DMS 273 (cell line): Measurements from ENCODE around the gene PAPLN.

Experiments used
- DNase-seq: peaks from one replicate; lab custom pipeline; 2025; ENCODE audit not compliant: unreplicated experiment; lab: John Stamatoyannopoulos, UW

PAPLN gene

DNA sequence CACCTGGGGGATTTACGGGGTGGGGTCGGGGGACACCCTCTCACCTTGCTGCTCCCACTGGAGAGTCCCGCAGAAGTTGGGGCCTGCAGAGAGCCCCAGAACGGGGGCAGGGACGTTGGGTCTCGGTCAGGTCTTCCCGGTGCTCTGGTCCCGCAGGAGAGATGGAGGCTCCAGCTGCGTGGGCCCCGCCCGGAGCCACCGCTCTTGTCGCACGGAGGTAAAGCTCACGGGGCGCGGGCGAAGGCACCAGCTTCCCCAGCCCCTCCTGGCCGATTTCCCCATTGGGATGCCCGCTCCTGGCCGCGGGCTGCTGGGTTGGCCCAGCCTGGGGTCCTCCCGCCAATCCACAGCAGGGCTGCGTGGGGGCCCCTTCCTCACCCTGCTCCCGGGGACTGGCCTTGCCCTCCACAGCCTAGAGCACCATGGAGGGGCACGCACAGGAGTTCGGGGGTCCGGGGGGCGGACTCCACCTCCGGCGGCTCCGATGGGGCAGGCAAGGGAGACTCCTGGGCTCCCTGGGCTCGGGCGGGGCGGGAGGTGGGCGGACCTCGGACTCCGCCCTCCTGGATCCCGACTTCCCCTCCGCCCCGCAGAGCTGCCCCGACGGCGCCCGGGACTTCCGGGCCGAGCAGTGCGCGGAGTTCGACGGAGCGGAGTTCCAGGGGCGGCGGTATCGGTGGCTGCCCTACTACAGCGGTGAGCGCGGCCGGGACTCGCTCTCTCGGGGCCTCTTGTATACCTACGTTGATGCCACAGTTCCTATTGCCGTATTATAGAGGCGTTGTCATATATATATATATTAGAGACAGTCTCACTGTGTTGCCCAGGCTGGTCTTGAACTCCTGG lies 8.4 kb downstream of the PAPLN start:
- no peak for DNase-seq

DNA sequence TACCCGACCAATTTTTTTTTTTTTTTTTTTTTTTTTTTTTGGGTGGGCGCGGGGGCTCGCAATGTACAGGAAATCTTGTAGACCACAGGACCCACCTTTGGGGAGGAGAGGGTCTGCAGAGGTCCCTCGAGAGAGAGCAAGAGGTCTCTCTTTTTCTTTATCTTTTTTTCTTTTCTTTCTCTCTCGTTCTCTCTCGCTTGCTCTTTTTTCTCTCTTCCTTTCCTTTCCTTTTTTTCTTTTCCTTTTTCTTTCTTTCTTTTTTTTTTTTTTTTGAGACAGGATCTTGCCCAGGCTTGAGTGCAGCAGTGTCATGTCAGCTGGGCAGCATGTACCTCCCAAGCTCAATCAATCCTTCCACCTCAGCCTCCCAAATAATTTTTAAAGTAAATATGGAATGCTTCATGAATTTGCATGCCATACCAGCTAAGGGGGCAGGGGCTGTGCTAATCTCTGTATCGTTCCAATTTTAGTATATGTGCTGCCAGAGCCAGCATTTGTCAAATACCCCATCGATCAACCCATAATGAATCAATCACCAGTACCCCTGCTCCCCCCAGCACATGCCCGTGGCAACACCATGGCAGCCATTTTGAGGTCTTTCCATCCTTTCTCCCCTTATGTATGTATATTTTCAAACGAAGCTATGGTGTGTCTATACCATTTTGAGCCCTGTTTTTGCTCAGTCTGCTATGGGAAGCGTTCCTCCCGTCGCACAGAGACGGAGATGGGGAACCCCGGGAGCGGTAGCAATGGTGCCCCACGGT lies 9.3 kb downstream of the PAPLN start:
- DNase-seq: no peak

DNA sequence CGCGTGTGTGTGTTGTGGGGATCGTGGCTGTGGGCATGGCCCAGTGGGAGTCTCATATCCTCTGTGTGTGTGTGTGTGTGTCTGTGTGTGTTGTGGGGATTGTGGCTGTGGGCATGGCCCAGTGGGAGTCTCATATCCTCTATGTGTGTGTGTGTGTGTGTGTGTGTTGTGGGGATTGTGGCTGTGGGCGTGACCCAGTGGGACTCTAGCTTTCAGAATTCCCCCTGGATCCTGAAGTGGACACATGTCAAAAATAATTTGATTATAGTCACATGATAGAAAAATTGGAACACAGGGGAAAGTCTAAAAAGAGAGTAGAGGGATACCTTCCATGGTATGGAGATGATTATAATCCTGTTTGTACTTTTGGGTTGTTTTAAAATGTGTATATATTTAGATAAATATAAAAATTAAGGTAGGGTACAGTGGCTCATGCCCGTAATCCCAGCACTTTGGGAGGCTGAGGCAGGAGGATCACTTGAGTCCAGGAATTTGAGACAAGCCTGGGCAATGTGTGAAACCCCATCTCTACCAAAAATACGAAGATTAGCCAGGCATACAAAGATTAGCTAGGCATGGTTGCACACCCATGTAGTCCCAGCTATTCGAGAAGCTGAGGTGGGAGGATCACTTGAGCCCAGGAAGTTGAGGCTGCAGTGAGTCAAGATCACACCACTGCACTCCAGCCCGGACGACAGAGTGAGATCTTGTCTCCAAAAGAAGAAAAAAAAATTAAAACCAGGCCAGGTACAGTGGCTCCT lies 11.0 kb downstream of the PAPLN start:
- no peak for DNase-seq

DNA sequence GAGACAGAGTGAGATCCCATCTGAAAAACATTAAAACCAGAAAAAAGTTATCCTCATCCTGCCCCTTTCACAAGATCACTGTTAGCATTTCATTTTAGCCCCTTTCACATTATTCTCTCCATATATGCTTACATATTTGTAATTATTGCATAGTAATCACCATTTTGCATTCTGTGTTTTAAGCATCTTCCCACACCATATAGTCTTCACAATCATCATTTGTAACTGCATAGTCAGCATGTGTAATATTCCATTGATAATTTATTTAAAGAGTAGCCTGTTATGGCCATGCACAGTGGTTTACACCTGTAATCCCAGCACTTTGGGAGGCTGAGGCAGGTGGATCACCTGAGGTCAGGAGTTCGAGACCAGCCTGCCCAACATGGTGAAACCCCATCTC lies 11.8 kb downstream of the PAPLN start:
- DNase-seq: no peak

DNA sequence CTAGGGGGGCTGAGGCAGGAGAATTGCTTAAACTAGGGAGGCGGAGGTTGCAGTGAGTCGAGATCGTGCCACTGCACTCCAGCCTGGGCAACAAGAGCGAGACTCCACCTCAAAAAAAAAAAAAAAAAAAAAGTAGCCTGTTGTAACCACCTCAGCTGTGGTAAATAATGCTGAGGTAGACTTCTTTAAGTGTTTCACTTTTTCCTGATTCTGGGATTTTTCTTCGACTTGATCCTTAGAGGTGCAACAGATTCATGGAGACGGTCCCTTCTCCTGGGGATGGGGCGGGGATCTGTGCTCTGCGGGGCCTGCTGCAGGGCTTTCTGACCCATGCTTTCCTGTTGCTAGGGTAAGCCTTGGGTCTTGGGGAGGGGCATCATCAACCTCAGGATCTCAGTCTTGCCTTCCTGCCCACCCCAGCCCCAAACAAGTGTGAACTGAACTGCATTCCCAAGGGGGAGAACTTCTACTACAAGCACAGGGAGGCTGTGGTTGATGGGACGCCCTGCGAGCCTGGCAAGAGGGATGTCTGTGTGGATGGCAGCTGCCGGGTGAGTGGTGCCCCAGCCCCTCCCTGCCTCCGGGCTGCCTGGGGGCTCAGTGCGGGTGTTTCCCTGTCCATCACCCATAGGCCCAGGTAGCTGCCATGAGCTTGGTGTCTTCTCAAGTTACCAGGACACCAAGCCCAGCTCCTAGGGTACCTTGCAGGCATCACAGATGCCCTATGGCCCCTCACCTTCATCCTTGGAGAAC lies 12.4 kb downstream of the PAPLN start:
- DNase-seq: no peak

DNA sequence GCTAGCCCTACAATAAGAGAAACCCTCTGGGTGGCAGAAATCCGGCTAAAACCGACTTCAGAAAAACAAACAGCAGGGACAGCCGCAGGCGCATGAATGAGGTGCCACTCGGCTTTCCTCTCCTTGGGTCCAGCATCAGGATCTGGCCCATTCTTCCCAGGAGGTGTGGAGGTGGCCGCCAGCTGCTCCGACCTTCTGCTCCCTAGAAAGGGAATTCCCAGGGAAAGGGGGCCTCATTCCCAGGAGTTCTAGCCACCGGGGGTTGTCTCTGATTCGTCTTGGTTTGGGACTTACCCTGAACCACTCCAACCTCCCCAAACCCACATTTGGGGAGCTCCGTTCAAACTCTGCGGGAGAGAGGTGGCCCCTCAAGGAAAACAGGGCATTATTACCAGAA lies 13.0 kb downstream of the PAPLN start:
- no peak for DNase-seq

DNA sequence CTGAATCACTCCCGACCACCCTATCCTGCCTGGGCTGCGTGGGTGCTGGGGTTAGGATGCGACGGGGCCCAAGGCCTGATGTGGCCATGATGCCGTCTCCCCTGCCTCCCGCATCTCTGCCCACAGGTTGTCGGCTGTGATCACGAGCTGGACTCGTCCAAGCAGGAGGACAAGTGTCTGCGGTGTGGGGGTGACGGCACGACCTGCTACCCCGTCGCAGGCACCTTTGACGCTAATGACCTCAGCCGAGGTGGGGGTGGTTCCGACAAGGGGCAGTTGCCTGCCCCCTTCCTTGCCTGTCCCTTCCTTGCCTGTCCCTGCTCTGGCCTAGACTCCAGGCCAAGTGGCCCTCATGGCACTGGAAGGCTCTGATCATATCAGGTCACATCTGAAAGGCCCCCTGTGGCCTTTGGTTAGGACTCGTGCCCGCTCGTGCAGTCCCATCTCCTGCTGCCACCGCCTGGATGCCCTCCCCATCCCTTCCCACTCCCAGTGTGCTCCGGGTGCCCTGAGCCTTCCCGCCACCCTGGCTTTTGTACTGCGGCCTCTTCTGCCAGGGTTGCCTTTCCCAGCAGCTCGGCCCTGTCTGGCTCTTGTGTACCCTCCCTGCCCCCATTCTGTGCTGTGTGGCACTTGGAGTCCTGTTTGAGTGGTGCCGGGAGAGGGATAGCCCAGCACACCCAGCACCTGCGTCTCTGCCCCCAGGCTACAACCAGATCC lies 13.6 kb downstream of the PAPLN start:
- no peak for DNase-seq

DNA sequence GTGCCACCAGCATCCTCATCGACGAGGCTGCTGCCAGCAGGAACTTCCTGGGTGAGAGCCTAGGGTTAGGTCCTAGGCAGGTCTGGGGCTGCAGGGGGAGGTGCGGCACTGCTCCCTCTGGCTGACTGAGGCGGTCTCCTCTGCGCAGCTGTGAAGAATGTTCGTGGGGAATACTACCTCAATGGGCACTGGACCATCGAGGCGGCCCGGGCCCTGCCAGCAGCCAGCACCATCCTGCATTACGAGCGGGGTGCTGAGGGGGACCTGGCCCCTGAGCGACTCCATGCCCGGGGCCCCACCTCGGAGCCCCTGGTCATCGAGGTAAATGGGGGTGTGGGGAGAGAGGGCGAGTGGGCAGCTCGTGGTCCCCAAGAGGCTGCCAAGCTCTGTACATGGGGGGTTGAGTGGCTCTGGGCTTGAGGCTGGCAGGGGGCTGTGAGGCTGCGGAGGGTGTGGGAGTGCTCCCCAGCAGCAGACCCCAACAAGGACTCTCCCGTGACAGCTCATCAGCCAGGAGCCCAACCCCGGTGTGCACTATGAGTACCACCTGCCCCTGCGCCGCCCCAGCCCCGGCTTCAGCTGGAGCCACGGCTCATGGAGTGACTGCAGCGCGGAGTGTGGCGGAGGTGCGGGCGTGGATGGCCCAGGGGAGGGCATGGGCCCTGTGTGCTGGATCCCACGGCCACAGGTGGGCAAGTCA lies 14.4 kb downstream of the PAPLN start:
- no peak for DNase-seq

DNA sequence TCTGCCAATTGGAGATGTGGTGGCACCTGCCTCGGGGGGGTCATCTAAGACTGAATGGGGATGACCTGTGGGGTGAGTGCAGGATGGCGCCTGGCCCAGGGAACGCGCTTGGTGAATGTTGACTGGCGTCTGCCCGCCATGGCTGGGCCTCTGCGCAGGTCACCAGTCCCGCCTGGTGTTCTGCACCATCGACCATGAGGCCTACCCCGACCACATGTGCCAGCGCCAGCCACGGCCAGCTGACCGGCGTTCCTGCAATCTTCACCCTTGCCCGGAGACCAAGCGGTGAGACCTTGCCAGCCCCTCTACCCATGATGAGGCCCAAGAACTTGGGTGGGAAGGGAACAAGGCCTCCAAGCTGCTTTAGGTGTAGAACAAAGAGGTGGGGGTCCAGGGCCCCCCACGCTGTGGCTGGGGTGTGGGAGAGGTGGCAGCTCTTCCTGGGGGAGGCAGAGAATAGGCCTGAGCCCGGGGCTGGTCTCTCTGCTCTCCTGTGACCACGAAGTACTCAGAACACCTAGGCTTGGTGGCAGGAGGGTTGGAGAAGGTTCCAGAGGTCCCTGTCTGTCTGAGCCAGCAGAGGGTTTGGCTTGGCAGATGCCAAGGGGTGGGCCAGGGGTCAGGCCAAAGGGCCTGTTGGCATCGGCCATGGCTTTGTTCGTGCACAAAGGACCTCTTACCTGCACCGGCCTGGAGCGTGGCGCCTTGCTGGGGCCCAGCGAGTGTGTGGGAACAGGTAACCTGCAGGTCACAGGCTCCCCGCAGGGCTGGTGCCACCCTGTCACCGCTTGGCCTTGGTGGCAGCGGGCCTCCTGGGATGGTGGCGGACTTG lies 15.4 kb downstream of the PAPLN start:
- DNase-seq: no peak

DNA sequence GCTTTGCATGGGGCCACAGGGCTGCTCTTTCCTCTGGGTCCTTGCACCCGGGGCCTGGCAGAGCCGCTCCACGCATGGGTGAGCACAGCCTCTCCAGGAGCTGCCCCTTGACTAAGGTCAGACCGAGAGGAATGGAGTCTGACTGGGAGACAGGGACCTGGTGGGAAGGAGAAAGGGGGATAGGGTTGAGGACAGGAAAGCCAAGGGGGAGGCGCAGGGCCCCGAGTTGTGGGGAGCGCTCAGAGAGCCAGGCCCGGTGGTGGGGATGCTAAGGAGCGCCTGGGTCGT lies 16.0 kb downstream of the PAPLN start:
- no peak for DNase-seq

DNA sequence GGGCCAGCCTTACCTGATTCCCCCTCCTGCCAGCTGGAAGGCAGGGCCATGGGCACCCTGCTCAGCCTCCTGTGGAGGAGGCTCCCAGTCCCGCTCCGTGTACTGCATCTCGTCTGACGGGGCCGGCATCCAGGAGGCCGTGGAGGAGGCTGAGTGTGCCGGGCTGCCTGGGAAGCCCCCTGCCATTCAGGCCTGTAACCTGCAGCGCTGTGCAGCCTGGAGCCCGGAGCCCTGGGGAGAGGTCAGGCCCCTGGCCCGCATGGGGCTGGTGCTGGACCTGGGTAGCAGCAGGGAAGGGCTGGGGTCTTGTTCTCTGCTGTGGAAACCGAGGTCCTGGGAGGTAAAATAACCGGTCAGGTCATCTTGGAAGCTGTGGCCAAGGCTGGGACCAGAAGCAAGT lies 16.4 kb downstream of the PAPLN start:
- DNase-seq: no peak

DNA sequence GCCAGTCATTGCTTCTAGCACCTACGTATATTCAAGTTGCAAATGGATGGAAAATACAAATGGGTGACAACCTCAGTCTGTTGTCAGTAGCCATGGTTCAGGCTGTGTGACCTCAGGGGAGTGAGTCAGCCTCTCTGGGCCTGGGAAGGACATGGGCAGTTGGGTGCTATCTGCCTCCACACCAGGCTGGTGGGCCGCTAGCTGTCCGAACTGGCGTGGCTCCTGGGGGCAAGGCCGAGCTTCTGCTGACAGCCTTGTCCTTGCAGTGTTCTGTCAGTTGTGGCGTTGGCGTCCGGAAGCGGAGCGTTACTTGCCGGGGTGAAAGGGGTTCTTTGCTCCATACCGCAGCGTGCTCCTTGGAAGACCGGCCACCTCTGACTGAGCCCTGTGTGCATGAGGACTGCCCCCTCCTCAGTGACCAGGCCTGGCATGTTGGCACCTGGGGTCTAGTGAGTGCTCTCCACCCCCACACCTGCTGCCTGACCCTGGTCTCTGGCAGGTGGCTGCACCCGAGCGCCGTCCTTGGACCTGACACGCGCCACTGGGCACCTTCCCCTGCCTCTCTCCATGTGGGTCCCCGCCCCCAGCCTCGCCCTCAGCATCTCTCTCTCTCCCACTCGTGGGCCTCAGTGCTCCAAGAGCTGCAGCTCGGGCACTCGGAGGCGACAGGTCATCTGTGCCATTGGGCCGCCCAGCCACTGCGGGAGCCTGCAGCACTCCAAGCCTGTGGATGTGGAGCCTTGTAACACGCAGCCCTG lies 17.1 kb downstream of the PAPLN start:
- DNase-seq: no peak

DNA sequence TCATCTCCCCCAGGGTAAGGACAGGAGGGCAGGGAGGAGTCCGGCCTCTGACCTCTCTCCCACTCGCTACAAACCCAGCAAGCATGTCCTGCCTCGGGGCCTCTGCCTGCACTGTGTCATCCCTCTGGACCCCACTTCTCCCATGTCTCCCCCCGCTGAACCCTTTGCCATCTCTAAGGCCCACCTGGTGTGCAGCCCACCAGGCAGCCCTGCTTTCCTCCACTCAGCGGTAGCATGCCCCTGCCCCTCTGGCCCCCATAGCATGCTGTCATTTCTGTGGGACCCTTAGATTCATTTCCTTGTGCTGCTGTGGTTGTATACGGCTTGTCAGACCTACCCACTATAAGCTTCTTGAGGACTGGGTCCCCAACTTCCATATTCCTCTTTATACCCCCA lies 17.7 kb downstream of the PAPLN start:
- DNase-seq: no peak

DNA sequence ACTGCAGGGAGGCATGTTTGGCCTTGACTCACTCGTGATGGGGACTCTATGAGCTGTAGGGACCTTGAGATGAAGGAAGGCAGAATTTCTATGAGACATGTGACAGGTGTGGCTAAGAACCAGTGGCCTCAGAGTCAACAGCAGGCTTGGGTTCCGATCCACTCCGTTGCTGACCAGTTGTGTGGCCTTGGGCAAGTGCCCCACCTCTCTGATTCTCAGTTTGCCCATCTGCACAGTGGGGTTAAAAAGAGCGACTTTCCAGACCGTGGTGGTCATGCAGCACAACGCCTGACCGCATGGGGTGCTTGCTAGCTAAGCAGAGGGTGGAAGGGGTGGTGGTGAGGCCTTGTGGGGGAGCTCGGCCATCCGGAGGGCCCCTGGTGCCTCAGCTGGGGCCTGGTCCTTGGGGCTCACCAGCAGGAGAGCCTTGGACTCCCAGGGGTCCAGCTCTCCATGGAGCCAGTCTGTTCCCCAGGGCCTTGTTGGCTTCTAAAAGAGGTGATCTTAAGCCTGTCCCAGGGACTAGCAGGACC lies 18.5 kb downstream of the PAPLN start:
- DNase-seq: no peak

DNA sequence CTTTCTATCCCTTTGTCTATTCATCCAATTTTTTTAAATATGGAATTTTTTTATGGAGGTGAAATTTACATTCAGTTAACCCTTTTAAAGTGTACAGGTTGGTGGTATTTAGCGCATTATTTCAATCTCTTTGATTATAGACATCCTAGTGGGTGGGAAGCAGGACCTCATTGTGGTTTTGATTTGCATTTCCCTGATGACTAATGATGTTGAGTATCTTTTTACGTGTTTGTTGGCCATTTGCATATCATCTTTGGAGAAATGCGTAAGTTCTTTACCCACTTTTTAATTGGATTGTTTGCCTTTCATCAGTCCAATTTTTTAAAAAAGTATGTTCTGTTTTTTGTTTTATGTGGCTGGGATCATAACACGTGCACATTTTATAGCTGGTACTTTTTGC lies 20.8 kb downstream of the PAPLN start:
- no peak for DNase-seq

DNA sequence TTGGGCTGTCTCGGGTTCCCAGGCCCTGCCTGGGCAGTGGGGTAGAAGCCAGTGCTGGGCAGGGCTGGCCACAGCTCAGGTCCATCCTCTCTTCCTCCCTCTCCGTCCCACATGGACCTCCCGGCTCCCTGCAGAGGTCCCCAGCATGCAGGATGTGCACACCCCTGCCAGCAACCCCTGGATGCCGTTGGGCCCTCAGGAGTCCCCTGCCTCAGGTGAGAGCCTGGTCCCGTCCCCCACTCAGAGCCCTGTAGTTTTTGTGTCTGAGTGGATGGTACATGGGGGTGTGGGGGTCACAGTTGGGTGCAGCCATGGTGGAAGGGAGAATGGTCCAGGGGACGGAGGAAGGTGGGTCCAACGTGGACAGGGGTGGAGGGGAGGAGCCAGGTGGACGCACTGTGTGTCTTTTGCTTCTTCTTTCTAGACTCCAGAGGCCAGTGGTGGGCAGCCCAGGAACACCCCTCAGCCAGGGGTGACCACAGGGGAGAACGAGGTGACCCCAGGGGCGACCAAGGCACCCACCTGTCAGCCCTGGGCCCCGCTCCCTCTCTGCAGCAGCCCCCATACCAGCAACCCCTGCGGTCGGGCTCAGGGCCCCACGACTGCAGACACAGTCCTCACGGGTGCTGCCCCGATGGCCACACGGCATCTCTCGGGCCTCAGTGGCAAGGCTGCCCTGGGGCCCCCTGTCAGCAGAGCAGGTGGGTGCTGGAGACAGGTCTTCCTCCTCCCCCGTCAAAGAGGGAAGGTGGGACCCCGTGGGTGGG lies 21.7 kb downstream of the PAPLN start:
- no peak for DNase-seq

DNA sequence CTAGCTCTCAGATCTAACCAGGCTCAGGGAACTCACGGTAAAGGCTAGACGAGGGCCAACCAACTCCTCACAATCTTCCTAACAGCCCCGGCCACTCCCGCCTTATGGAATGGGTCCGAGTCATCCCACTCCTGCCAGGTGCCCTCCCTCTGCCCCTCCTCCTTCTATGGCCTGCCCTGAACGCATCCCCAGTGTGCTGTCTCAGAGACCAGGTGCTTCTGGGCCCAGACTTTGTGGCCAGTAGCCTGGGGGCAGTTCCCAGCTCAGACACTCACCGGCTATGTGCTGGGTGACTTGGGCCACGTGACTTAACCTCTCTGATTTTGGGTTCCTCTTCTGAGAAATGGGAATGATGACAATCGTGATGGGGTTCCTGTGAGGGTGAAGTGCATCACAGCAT lies 22.5 kb downstream of the PAPLN start:
- no peak for DNase-seq
